Mucosa of rectum (tissue), 2 donors: Measurements from ENCODE around the gene RTEL1.
A peak's percentile ranks its signal among the peaks of the same experiment; 100 is the strongest.
"Not testable (repeated sequence)": the region's sequence is repeated elsewhere in the genome, so short reads cannot be mapped to it uniquely, and the experiment has no call there.

Source experiments
- H3K27ac ChIP-seq, 2 donors: one replicate each; pipeline ENCODE4 v1.7.0; 2013; ENCODE audit warnings: inconsistent platforms in 2 of 2, low read depth in 2 of 2, low read length in 2 of 2
- H3K27me3 ChIP-seq, 2 donors: one replicate each; pipeline ENCODE4 v1.7.0; 2013; ENCODE audit warnings: low read length in 2 of 2; ENCODE audit not compliant: control insufficient read depth in 2 of 2, insufficient read depth in 2 of 2
- H3K36me3 ChIP-seq, 2 donors: one replicate each; pipeline ENCODE4 v1.7.0; 2013; ENCODE audit warnings: low read length in 2 of 2; ENCODE audit not compliant: control insufficient read depth in 2 of 2, insufficient read depth in 2 of 2
- H3K4me1 ChIP-seq, 2 donors: one replicate each; pipeline ENCODE4 v1.7.0; 2013; ENCODE audit warnings: low read length in 2 of 2, mild to moderate bottlenecking in 1 of 2; ENCODE audit not compliant: control insufficient read depth in 2 of 2, insufficient read depth in 2 of 2
- H3K4me3 ChIP-seq, 2 donors: one replicate each; pipeline ENCODE4 v1.7.0; 2013; ENCODE audit warnings: low read length in 2 of 2
- H3K9ac ChIP-seq, 2 donors: one replicate each; pipeline ENCODE4 v1.7.0; 2013; ENCODE audit warnings: low read length in 2 of 2, low read depth in 1 of 2, mild to moderate bottlenecking in 1 of 2
- H3K9me3 ChIP-seq, 2 donors: one replicate each; pipeline ENCODE4 v1.7.0; 2013; ENCODE audit warnings: low read length in 2 of 2; ENCODE audit not compliant: control insufficient read depth in 2 of 2
- donor health status: healthy.
- donor health status: Normal muscosa, but diverticular disease.

RTEL1 gene, protein sequence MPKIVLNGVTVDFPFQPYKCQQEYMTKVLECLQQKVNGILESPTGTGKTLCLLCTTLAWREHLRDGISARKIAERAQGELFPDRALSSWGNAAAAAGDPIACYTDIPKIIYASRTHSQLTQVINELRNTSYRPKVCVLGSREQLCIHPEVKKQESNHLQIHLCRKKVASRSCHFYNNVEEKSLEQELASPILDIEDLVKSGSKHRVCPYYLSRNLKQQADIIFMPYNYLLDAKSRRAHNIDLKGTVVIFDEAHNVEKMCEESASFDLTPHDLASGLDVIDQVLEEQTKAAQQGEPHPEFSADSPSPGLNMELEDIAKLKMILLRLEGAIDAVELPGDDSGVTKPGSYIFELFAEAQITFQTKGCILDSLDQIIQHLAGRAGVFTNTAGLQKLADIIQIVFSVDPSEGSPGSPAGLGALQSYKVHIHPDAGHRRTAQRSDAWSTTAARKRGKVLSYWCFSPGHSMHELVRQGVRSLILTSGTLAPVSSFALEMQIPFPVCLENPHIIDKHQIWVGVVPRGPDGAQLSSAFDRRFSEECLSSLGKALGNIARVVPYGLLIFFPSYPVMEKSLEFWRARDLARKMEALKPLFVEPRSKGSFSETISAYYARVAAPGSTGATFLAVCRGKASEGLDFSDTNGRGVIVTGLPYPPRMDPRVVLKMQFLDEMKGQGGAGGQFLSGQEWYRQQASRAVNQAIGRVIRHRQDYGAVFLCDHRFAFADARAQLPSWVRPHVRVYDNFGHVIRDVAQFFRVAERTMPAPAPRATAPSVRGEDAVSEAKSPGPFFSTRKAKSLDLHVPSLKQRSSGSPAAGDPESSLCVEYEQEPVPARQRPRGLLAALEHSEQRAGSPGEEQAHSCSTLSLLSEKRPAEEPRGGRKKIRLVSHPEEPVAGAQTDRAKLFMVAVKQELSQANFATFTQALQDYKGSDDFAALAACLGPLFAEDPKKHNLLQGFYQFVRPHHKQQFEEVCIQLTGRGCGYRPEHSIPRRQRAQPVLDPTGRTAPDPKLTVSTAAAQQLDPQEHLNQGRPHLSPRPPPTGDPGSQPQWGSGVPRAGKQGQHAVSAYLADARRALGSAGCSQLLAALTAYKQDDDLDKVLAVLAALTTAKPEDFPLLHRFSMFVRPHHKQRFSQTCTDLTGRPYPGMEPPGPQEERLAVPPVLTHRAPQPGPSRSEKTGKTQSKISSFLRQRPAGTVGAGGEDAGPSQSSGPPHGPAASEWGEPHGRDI (N-terminal part only)

DNA sequence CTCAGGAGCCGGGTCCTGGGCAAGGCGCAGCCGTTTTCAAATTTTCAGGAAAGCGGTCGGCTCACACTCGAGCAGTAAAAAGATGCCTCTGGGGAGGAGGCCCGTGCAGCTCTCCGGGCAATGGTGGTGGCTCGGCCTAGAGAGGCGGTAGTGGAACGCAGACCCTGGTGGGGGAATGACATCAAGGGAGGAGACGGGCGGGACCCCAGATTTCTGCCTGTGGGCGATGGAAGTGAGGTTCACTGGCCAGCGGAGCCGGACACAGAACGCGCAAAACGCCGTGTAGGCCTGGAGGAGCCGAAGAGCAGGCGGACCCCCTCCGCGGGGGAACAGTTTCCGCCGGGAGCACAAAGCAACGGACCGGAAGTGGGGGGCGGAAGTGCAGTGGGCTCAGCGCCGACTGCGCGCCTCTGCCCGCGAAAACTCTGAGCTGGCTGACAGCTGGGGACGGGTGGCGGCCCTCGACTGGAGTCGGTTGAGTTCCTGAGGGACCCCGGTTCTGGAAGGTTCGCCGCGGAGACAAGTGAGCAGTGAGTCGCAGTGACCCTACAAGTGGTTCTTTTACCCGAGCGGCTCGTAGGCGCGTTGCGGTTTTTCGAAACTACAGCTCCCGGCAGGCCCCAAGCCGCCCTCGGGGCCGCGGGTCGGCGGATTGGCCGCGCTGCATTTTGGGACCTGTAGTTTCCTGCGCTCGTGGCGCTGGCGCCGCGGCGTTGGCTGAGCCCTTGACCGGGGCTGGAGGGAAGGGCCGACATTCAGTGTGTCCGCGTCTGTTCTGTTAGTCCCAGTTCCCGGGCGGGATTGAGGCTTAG lies at the start of gene RTEL1:
TSS of gene RTEL1 (plus strand) at position 376 of the 812 bp plus-strand sequence. CDS start 1,091 bp downstream, outside the sequence.
- Histone ChIP-seq H3K4me3 (peak within 1 kb of the TSS; percentile 93 to 94), H3K4me1 (peaks cover 21% of the 10 kb centered on the region in 2 donors), H3K9me3 (no peaks in the 10 kb centered on the region), H3K27me3 (peaks cover 3 to 7% of the 10 kb centered on the region in 2 donors), H3K27ac (peak within 1 kb of the TSS; percentile 79 to 84), H3K36me3 (peaks cover 5 to 20% of the 10 kb centered on the region in 2 donors), H3K9ac (peak within 1 kb of the TSS; percentile 67 to 80)

DNA sequence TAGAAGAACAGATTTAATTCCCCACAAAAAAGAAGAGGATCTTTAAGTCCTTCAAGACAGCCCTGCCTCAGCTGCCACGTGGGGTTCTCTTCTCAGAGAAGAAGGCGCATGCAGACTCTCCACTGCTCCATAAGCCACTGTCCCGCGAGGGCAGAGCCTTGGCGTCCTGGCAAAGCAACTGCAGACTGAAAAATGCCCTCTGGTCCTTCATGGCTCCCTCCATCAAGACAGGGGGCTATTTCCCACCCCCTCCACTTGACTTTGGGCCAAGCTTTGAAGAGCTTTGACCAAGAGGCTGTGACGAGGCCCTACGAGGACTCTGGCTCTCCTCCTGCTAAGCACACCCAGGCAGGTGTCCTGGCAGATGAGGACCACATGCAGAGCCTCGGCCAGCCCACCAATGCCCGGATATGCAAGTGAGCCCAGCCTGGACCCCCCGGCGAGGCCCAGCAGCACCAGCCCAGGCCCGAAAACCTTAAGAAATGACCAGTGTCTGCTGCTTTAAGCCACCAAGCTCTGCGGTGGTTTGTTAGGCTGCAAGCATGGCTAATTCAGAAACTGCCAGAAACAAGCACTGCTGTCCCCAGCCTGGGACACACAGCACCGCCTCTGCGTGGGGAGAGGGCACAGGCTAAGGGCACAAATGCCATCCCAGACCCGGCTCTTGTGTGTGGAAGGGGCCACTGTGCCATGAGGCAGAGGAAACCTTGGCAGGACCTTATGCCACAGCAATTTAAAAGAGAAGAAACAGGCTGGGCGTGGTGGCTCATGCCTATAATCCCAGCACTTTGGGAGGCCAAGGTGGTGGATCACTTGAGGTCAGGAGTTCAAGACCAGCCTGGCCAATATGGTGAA lies 47.3 kb upstream of the RTEL1 start:
- H3K27me3 ChIP-seq = no peaks in the 10 kb centered on the region
- H3K9ac ChIP-seq = no peak overlapping the region
- H3K27ac ChIP-seq = no peak overlapping the region
- no peaks in the 10 kb centered on the region for H3K36me3 ChIP-seq
- H3K4me3 ChIP-seq = no peak overlapping the region
- H3K9me3 ChIP-seq = no peaks in the 10 kb centered on the region
- H3K4me1 ChIP-seq = no peaks in the 10 kb centered on the region

DNA sequence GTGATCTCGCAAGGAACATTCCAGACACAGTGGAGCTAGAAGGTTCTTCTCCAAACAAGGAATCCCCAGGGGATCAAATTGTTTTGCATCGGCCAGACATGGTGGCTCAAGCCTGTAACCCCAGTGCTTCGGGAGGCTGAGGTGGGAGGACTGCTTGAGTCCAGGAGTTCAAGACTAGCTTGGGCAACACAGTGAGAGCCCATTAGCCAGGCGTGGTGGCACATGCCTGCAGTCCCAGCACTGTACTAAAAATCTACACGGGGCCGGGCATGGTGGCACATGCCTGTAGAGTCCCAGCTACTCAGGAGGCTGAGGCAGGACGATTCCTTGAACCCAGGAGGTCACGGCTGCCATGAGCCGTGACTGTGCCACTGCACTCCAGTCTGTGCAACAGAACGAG lies 46.5 kb upstream of the RTEL1 start:
- no peak overlapping the region for H3K27ac ChIP-seq
- H3K27me3 ChIP-seq = no peaks in the 10 kb centered on the region

DNA sequence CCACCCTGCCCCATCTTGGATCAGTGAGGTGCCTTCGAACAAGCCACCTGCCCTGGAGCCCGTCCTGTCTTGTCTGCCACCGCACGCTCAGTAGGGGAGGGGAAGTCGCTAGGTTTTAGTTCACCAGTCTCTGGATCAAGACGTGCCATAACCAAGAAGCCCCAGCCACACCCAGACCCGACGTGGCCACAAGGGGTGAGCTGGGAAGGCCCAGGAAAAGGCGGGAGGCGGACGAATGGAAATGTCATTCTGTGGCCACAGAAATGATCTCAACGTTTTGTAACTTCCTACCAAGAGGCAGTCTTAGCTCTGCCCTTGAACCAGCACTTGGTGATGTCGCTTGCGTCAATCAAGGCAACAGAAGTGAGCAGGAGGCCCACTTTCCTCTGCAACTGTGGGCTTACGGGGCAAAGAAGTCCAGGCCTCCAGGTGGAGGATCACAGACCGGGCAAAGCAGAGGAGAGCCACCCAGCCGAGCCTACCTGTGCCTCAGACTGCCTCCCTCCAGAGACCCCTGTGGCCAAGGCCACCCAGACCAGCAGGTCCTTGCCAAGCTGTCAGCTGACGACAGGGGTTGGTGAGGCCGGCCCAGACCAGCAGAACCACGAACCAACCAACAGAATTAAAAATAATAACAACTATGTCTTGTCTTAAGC lies 45.7 kb upstream of the RTEL1 start:
- Histone ChIP-seq H3K27ac (no peak overlapping the region), H3K4me3 (no peak overlapping the region), H3K27me3 (no peaks in the 10 kb centered on the region), H3K9ac (no peak overlapping the region), H3K9me3 (no peaks in the 10 kb centered on the region), H3K4me1 (no peaks in the 10 kb centered on the region), H3K36me3 (peaks cover 4 to 9% of the 10 kb centered on the region in 2 donors)

More for the DNA sequence above, 46.5 kb upstream of the RTEL1 start:
- Histone ChIP-seq H3K4me3 (no peak overlapping the region), H3K9me3 (no peaks in the 10 kb centered on the region), H3K9ac (no peak overlapping the region), H3K4me1 (no peaks in the 10 kb centered on the region), H3K36me3 (peaks cover 0 to 4% of the 10 kb centered on the region in 2 donors)

DNA sequence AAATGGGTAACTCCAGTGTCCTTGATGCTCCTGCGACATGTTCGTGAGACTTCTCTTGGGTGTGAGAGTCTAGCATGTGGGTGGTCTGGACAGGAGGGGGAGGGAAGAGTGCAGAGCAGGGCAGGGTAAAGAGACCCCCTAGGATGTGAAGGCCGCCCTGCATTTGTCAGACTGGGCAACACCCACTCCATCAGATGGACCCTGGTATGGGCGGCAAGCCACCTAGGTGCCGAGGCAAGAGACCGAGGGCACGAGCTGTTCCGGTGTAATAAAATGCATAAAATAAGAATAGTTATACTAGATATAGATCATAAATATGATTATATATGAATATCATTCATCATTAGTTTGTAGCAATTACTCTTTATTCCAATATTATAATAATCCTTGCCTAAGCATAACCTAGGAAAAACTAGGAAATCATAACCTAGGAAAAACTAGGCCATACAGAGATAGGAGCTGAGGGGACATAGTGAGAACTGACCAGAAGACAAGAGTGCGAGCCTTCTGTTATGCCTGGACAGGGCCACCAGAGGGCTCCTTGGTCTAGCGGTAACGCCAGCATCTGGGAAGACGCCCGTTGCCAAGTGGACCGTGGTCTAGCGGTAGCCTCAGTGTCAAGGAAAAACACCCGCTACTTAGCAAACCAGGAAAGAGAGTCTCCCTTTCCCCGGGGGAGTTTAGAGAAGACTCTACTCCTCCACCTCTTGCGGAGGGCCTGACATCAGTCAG lies 44.1 kb upstream of the RTEL1 start:
- H3K27ac ChIP-seq, H3K4me1 ChIP-seq, H3K27me3 ChIP-seq, H3K9ac ChIP-seq, H3K4me3 ChIP-seq, H3K9me3 ChIP-seq: not testable (repeated sequence)
- H3K36me3 ChIP-seq = peaks cover 16 to 21% of the 10 kb centered on the region in 2 donors

DNA sequence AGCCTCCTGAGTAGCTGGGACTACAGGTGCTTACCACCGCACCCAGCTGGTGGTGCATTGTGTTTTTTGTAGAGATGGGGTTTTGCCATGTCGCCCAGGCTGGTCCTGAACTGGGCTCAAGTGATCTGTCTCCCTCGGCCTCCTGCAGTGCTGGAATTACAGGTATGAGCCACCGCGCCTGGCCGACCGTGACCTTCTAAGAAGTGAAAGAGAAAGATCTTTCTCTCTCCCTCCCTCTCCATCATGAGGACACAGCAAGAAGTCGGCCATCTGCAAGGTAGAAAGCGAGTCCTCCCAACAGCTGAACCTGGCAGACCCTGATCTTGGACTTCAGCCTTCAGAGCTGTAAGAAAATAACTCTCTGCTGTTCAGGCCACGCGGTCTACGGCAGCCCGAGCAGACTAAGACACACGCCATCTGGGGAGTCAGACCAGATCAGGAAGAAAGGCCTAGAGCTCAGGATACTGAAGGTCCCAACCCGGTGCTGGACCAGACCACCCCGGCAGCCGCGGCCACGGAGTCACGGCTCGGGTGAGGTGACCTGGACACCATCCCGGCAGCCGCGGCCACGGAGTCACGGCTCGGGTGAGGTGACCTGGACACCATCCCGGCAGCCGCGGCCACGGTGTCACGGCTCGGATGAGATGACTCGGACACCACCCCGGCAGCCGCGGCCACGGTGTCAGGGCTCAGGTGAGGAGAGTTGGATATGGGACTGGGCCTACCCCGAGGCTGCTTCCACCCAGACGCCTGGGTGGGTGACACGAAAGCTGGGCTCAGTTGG lies 40.8 kb upstream of the RTEL1 start:
- Histone ChIP-seq H3K9ac (no peak overlapping the region), H3K4me1 (no peaks in the 10 kb centered on the region), H3K4me3 (no peak overlapping the region), H3K27me3 (no peaks in the 10 kb centered on the region), H3K27ac (no peak overlapping the region), H3K36me3 (peaks cover 23 to 27% of the 10 kb centered on the region in 2 donors), H3K9me3 (no peaks in the 10 kb centered on the region)

DNA sequence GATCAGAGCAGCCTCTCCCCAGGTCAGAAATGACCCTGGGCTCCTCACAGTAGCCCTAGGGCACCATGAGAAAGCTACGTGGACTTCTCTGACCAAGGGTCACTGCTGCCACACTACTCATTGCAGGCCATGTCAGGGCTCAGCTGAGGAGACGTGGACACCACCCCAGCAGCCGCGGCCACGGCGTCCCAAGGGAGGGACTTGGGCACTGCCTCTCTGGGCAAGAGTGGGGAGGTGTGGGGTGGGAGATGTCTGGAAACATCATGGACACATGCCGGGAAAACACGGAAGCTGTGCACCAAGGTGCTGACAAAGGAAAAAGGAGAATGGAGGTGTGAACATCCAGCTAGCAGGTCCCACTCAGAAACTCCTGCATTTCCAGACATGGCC lies 40.2 kb upstream of the RTEL1 start:
- Histone ChIP-seq H3K9me3 (no peaks in the 10 kb centered on the region), H3K36me3 (peaks cover 23 to 27% of the 10 kb centered on the region in 2 donors), H3K4me1 (no peaks in the 10 kb centered on the region), H3K27me3 (no peaks in the 10 kb centered on the region), H3K4me3 (no peak overlapping the region), H3K9ac (no peak overlapping the region), H3K27ac (no peak overlapping the region)
